HG03139 (cell line): ENCODE data around the gene CROT.
A peak's percentile ranks its signal among the peaks of the same experiment; 100 is the strongest.
"Not testable (repeated sequence)": the region's sequence is repeated elsewhere in the genome, so short reads cannot be mapped to it uniquely, and the experiment has no call there.

Experiments used
- ATAC-seq: cut with Tn5 transposase; IDR thresholded peaks from one replicate; pipeline ENCODE4 v1.9.1; 2021; ENCODE audit not compliant: unreplicated experiment

Gene CROT

GRCh38 chr7:87345166-87345927 is at the start of gene CROT:
CROT (plus strand) TSS chr7:87345664; CDS start chr7:87349069, 3,405 bp downstream.
- peak; percentile 98 for ATAC-seq

GRCh38 chr7:87300756-87301155 is 44.7 kb upstream of the CROT start:
- no peak for ATAC-seq

- no peak for ATAC-seq
Observed at GRCh38 chr7:87310790-87311419, 34.6 kb upstream of the CROT start.

- ATAC-seq = peak; percentile 75
Observed at GRCh38 chr7:87312215-87312865, 33.1 kb upstream of the CROT start.

GRCh38 chr7:87316097-87316700 is 29.3 kb upstream of the CROT start:
- ATAC-seq = peak; percentile 52

GRCh38 chr7:87316846-87317552 is 28.5 kb upstream of the CROT start:
- ATAC-seq = no peak

GRCh38 chr7:87317691-87318245 is 27.7 kb upstream of the CROT start:
- ATAC-seq = no peak

- ATAC-seq = no peak
Observed at GRCh38 chr7:87318741-87319140, 26.7 kb upstream of the CROT start.

- not testable (repeated sequence) for ATAC-seq
Observed at GRCh38 chr7:87319154-87319581, 26.3 kb upstream of the CROT start.

- no peak for ATAC-seq
Observed at GRCh38 chr7:87322912-87323311, 22.6 kb upstream of the CROT start.

GRCh38 chr7:87325576-87326370 is 19.7 kb upstream of the CROT start:
- no peak for ATAC-seq

GRCh38 chr7:87328281-87328680 is 17.2 kb upstream of the CROT start:
- no peak for ATAC-seq

GRCh38 chr7:87330316-87330715 is 15.1 kb upstream of the CROT start:
- ATAC-seq = no peak

- ATAC-seq = no peak
Observed at GRCh38 chr7:87330942-87331341, 14.5 kb upstream of the CROT start.

GRCh38 chr7:87331687-87332252 is 13.7 kb upstream of the CROT start:
- no peak for ATAC-seq

GRCh38 chr7:87332321-87332720 is 13.1 kb upstream of the CROT start:
- no peak for ATAC-seq

GRCh38 chr7:87336136-87336535 is 9.3 kb upstream of the CROT start:
- ATAC-seq = no peak

- no peak for ATAC-seq
Observed at GRCh38 chr7:87337331-87337730, 8.1 kb upstream of the CROT start.

GRCh38 chr7:87339373-87339897 is 6.0 kb upstream of the CROT start:
- ATAC-seq = no peak
